ENCODE measurements around the gene ABCA13.
"Not testable (repeated sequence)": the region's sequence is repeated elsewhere in the genome, so short reads cannot be mapped to it uniquely, and the experiment has no call there.

Gene ABCA13

GRCh38 chr7:48192996-48193395, 21.7 kb downstream of the ABCA13 start:
- Histone ChIP-seq H3K4me3 (ENCODE audit: low read length) (no peak overlapping the region), H3K36me3 (ENCODE audit: control insufficient read depth, insufficient read depth, low read length) (no peaks in the 10 kb centered on the region), H3K27me3 (ENCODE audit: control insufficient read depth, insufficient read depth, low read length) (no peaks in the 10 kb centered on the region), H3K4me1 (ENCODE audit: control insufficient read depth, insufficient read depth, low read length) (no peaks in the 10 kb centered on the region), H3K9me3 (ENCODE audit: control insufficient read depth, insufficient read depth, low read length) (no peaks in the 10 kb centered on the region), H3K27ac (ENCODE audit: low read length) (no peak overlapping the region)
- no peak for DNase-seq (ENCODE audit: low read depth, low spot score)
- no CpG with 5 or more reads among the region's 1 CpG for whole genome bisulfite sequencing (ENCODE audit: insufficient coverage, insufficient read length)

- Histone ChIP-seq H3K36me3 (ENCODE audit: control insufficient read depth, insufficient read depth, low read length) (no peaks in the 10 kb centered on the region), H3K27ac (ENCODE audit: low read length) (no peak overlapping the region), H3K4me1 (ENCODE audit: control insufficient read depth, insufficient read depth, low read length) (no peaks in the 10 kb centered on the region), H3K4me3 (ENCODE audit: low read length) (no peak overlapping the region), H3K9me3 (ENCODE audit: control insufficient read depth, insufficient read depth, low read length) (no peaks in the 10 kb centered on the region), H3K27me3 (ENCODE audit: control insufficient read depth, insufficient read depth, low read length) (no peaks in the 10 kb centered on the region)
- no CpG with 5 or more reads among the region's 1 CpG for WGBS (ENCODE audit: insufficient coverage, insufficient read length)
- no peak for DNase-seq (ENCODE audit: low read depth, low spot score)
Measured at GRCh38 chr7:48193421-48193820, 22.2 kb downstream of the ABCA13 start.

- DNase-seq (ENCODE audit: low read depth, low spot score); H3K27ac ChIP-seq (ENCODE audit: low read length); H3K9me3 ChIP-seq (ENCODE audit: control insufficient read depth, insufficient read depth, low read length); H3K4me1 ChIP-seq (ENCODE audit: control insufficient read depth, insufficient read depth, low read length); H3K4me3 ChIP-seq (ENCODE audit: low read length); H3K27me3 ChIP-seq (ENCODE audit: control insufficient read depth, insufficient read depth, low read length); H3K36me3 ChIP-seq (ENCODE audit: control insufficient read depth, insufficient read depth, low read length): not testable (repeated sequence)
- no CpG with 5 or more reads among the region's 19 CpGs for WGBS (ENCODE audit: insufficient coverage, insufficient read length)
Measured at GRCh38 chr7:48200946-48201589, 29.8 kb downstream of the ABCA13 start.

- WGBS (ENCODE audit: insufficient coverage, insufficient read length), result no CpG with 5 or more reads among the region's 41 CpGs
Measured at GRCh38 chr7:48202916-48203315, 31.7 kb downstream of the ABCA13 start.

GRCh38 chr7:48207155-48207675, 36.0 kb downstream of the ABCA13 start:
- WGBS (ENCODE audit: insufficient coverage, insufficient read length), result no CpG with 5 or more reads among the region's 1 CpG
- no peaks in the 10 kb centered on the region for H3K4me1 ChIP-seq (ENCODE audit: control insufficient read depth, insufficient read depth, low read length)
- no peaks in the 10 kb centered on the region for H3K9me3 ChIP-seq (ENCODE audit: control insufficient read depth, insufficient read depth, low read length)
- no peaks in the 10 kb centered on the region for H3K27me3 ChIP-seq (ENCODE audit: control insufficient read depth, insufficient read depth, low read length)
- H3K4me3 ChIP-seq (ENCODE audit: low read length), result no peak overlapping the region
- H3K27ac ChIP-seq (ENCODE audit: low read length), result no peak overlapping the region
- no peaks in the 10 kb centered on the region for H3K36me3 ChIP-seq (ENCODE audit: control insufficient read depth, insufficient read depth, low read length)
- no peak for DNase-seq (ENCODE audit: low read depth, low spot score)

More at GRCh38 chr7:48202916-48203315, 31.7 kb downstream of the ABCA13 start:
- not testable (repeated sequence) for H3K4me3 ChIP-seq (ENCODE audit: low read length); H3K27ac ChIP-seq (ENCODE audit: low read length); H3K27me3 ChIP-seq (ENCODE audit: control insufficient read depth, insufficient read depth, low read length); H3K4me1 ChIP-seq (ENCODE audit: control insufficient read depth, insufficient read depth, low read length); DNase-seq (ENCODE audit: low read depth, low spot score); H3K9me3 ChIP-seq (ENCODE audit: control insufficient read depth, insufficient read depth, low read length); H3K36me3 ChIP-seq (ENCODE audit: control insufficient read depth, insufficient read depth, low read length)

- WGBS (ENCODE audit: insufficient coverage, insufficient read length), result no CpG with 5 or more reads among the region's 1 CpG
- Histone ChIP-seq H3K9me3 (ENCODE audit: control insufficient read depth, insufficient read depth, low read length) (no peaks in the 10 kb centered on the region), H3K4me1 (ENCODE audit: control insufficient read depth, insufficient read depth, low read length) (no peaks in the 10 kb centered on the region), H3K27me3 (ENCODE audit: control insufficient read depth, insufficient read depth, low read length) (no peaks in the 10 kb centered on the region), H3K4me3 (ENCODE audit: low read length) (no peak overlapping the region), H3K27ac (ENCODE audit: low read length) (no peak overlapping the region), H3K36me3 (ENCODE audit: control insufficient read depth, insufficient read depth, low read length) (no peaks in the 10 kb centered on the region)
- DNase-seq (ENCODE audit: low read depth, low spot score), result no peak
Measured at GRCh38 chr7:48209004-48209600, 37.8 kb downstream of the ABCA13 start.

- no peak for DNase-seq (ENCODE audit: low read depth, low spot score)
- Histone ChIP-seq H3K36me3 (ENCODE audit: control insufficient read depth, insufficient read depth, low read length) (no peaks in the 10 kb centered on the region), H3K4me1 (ENCODE audit: control insufficient read depth, insufficient read depth, low read length) (no peaks in the 10 kb centered on the region), H3K27ac (ENCODE audit: low read length) (no peak overlapping the region), H3K9me3 (ENCODE audit: control insufficient read depth, insufficient read depth, low read length) (no peaks in the 10 kb centered on the region), H3K4me3 (ENCODE audit: low read length) (no peak overlapping the region), H3K27me3 (ENCODE audit: control insufficient read depth, insufficient read depth, low read length) (no peaks in the 10 kb centered on the region)
- WGBS (ENCODE audit: insufficient coverage, insufficient read length), result no CpG with 5 or more reads among the region's 1 CpG
Measured at GRCh38 chr7:48213226-48213625, 42.0 kb downstream of the ABCA13 start.

- Histone ChIP-seq H3K4me1 (ENCODE audit: control insufficient read depth, insufficient read depth, low read length) (no peaks in the 10 kb centered on the region), H3K36me3 (ENCODE audit: control insufficient read depth, insufficient read depth, low read length) (no peaks in the 10 kb centered on the region), H3K9me3 (ENCODE audit: control insufficient read depth, insufficient read depth, low read length) (no peaks in the 10 kb centered on the region), H3K27ac (ENCODE audit: low read length) (no peak overlapping the region), H3K27me3 (ENCODE audit: control insufficient read depth, insufficient read depth, low read length) (no peaks in the 10 kb centered on the region), H3K4me3 (ENCODE audit: low read length) (no peak overlapping the region)
- DNase-seq (ENCODE audit: low read depth, low spot score), result no peak
- WGBS (ENCODE audit: insufficient coverage, insufficient read length), result no CpG with 5 or more reads among the region's 1 CpG
Measured at GRCh38 chr7:48217266-48217665, 46.0 kb downstream of the ABCA13 start.

GRCh38 chr7:48217753-48218152, 46.5 kb downstream of the ABCA13 start:
- no peaks in the 10 kb centered on the region for H3K36me3 ChIP-seq (ENCODE audit: control insufficient read depth, insufficient read depth, low read length)

GRCh38 chr7:48224042-48224441, 52.8 kb downstream of the ABCA13 start:
- Histone ChIP-seq H3K27me3 (ENCODE audit: control insufficient read depth, insufficient read depth, low read length) (no peaks in the 10 kb centered on the region), H3K36me3 (ENCODE audit: control insufficient read depth, insufficient read depth, low read length) (no peaks in the 10 kb centered on the region), H3K4me3 (ENCODE audit: low read length) (no peak overlapping the region), H3K27ac (ENCODE audit: low read length) (no peak overlapping the region), H3K4me1 (ENCODE audit: control insufficient read depth, insufficient read depth, low read length) (no peaks in the 10 kb centered on the region), H3K9me3 (ENCODE audit: control insufficient read depth, insufficient read depth, low read length) (no peaks in the 10 kb centered on the region)
- WGBS (ENCODE audit: insufficient coverage, insufficient read length), result no CpG with 5 or more reads among the region's 2 CpGs
- DNase-seq (ENCODE audit: low read depth, low spot score), result no peak

More at GRCh38 chr7:48217753-48218152, 46.5 kb downstream of the ABCA13 start:
- Histone ChIP-seq H3K9me3 (ENCODE audit: control insufficient read depth, insufficient read depth, low read length) (no peaks in the 10 kb centered on the region), H3K27me3 (ENCODE audit: control insufficient read depth, insufficient read depth, low read length) (no peaks in the 10 kb centered on the region), H3K4me3 (ENCODE audit: low read length) (no peak overlapping the region), H3K4me1 (ENCODE audit: control insufficient read depth, insufficient read depth, low read length) (no peaks in the 10 kb centered on the region), H3K27ac (ENCODE audit: low read length) (no peak overlapping the region)
- DNase-seq (ENCODE audit: low read depth, low spot score), result no peak

GRCh38 chr7:48225101-48225500, 53.8 kb downstream of the ABCA13 start:
- Histone ChIP-seq H3K27me3 (ENCODE audit: control insufficient read depth, insufficient read depth, low read length) (no peaks in the 10 kb centered on the region), H3K36me3 (ENCODE audit: control insufficient read depth, insufficient read depth, low read length) (no peaks in the 10 kb centered on the region), H3K4me1 (ENCODE audit: control insufficient read depth, insufficient read depth, low read length) (no peaks in the 10 kb centered on the region), H3K27ac (ENCODE audit: low read length) (no peak overlapping the region), H3K9me3 (ENCODE audit: control insufficient read depth, insufficient read depth, low read length) (no peaks in the 10 kb centered on the region), H3K4me3 (ENCODE audit: low read length) (no peak overlapping the region)
- DNase-seq (ENCODE audit: low read depth, low spot score), result no peak
- no CpG with 5 or more reads among the region's 4 CpGs for WGBS (ENCODE audit: insufficient coverage, insufficient read length)
